HUDEP-2 (cell line): ENCODE results near the gene HSPB2.

Experiments
- DNase-seq, 76 experiments: peaks; one replicate each; lab custom pipeline; 2025; ENCODE audit not compliant: unreplicated experiment in 76 of 76; lab: John Stamatoyannopoulos, UW

Gene HSPB2

GRCh38 chr11:111936040-111936540 lies 23.6 kb downstream of the HSPB2 start:
- no peak for DNase-seq

GRCh38 chr11:111937461-111937769 lies 24.9 kb downstream of the HSPB2 start:
- peak in 4 of 76 experiments; percentile 34 to 71 (median 42) for DNase-seq

DNA sequence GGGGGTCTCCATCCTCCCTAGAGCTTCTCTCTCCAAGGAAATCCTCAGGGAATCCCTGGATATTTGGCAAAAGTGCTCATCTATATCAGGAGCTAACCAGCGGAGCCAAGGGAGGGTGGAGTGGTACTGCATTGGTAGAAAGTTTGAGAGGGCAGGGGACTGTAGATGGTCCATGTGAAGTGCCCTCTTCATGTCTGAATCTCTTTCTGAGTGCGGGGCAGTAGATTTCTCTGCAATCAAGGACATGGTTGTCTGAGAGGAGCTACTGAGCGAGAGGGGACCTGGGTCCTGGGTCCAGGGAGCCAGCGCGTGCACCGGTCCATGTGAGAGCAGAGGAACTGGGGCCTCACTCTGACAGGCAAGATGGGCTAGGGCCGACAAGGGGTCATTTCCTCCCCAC lies 25.3 kb downstream of the HSPB2 start:
- no peak for DNase-seq

DNA sequence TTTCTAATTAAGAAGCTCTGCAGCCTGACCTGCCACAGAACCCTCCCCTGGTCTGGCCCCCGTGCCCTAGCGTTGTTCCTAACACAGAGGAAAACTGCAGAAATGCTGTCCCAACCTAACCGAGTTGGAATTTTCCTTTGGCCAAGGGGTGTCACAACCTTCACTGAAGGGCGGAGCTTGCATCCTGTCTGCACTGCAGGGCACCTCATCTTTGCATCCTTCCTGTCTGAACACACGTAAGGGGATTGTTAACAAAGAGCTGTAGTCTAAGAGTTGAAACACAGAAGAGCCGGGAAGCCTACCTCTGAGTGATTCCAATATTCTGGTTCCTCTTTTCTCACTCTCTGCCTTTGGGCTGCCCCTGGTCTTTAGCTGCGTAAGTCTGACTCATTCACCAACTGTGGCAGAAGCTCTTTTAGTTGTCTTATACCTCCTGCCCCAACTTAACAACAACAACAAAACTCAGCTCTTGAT lies 26.2 kb downstream of the HSPB2 start:
- DNase-seq = peak in 10 of 76 experiments; percentile 11 to 32 (median 20)

DNA sequence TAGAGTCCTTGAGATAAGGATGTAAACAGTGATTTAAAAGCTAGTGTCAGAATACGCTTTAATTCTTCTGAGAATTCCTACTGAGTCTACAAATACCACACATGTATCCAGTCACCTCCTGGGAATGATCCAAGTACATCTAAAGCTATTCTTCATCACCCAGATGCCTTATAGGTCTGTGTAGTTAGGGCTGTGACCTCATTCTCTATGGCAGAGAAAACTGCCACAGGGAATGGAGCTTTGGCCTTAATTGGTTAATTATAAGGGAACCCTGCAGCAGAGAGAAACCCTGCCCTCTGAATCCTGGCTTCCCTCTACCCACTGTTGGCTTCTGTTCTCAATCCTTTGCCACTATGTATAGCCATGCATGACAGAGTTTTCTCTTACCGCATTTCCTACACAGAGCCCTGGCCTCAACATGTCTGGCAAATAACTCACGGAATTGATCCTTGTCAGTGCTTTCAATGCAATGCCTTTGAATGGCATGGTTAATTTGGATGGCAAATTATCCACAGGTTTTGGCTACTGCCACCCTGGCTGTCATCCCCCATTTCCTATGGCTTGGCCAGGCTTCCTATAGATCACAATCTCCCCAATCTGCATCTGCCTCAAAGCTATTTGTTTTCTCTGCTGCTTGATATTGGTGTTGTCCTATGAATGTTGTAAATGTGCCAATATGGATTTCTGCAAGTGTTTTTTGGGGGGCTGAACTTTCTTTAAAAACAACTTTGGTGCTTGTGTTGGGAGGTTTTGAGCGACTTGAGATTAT lies 27.5 kb downstream of the HSPB2 start:
- DNase-seq = no peak

DNA sequence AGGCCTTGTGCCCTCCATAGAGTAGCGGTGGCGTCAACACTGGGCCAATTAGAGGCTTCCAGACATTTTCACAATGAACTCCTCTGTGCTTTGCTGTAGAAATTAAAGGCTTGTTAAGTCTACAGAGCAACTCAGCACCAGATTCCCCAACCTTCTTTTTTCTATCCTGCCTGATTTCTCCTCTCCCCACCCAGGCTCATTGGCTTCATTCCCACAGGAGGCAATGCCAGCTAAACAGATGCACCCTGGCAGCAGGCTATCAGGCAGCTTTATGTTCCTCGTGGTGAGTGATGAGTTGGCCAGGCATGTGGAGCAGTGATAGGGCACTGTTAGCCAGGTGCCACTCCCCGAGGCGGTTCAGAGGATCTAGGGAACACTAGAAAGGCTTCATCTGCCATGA lies 29.4 kb downstream of the HSPB2 start:
- DNase-seq = peak in 68 of 76 experiments; percentile 10 to 81 (median 52)

- DNase-seq = no peak
Measured at GRCh38 chr11:111942829-111943228, 30.3 kb downstream of the HSPB2 start.

- no peak for DNase-seq
Measured at GRCh38 chr11:111944139-111944538, 31.6 kb downstream of the HSPB2 start.

DNA sequence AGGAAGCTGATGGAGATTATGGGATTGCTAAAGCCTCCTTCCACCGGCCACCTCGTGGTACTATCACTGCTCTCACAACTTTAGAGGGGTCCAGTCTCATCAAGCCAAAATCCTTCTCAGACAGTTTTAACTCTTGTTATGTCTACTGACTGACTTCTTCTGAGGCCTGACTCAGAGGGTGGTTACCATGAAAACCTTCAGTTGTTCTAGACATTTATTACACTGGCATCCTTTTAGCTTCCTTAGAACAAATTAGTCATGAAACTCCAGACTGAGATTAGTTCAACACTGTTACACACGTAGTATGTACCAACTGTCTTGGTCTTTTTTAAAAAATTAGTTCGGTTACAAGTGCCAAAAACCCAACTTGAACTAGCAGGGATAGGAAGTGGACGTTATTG lies 32.1 kb downstream of the HSPB2 start:
- DNase-seq = no peak

- DNase-seq = no peak
Measured at GRCh38 chr11:111945198-111945597, 32.7 kb downstream of the HSPB2 start.

GRCh38 chr11:111946499-111946898 lies 34.0 kb downstream of the HSPB2 start:
- no peak for DNase-seq

GRCh38 chr11:111947143-111947542 lies 34.6 kb downstream of the HSPB2 start:
- no peak for DNase-seq

DNA sequence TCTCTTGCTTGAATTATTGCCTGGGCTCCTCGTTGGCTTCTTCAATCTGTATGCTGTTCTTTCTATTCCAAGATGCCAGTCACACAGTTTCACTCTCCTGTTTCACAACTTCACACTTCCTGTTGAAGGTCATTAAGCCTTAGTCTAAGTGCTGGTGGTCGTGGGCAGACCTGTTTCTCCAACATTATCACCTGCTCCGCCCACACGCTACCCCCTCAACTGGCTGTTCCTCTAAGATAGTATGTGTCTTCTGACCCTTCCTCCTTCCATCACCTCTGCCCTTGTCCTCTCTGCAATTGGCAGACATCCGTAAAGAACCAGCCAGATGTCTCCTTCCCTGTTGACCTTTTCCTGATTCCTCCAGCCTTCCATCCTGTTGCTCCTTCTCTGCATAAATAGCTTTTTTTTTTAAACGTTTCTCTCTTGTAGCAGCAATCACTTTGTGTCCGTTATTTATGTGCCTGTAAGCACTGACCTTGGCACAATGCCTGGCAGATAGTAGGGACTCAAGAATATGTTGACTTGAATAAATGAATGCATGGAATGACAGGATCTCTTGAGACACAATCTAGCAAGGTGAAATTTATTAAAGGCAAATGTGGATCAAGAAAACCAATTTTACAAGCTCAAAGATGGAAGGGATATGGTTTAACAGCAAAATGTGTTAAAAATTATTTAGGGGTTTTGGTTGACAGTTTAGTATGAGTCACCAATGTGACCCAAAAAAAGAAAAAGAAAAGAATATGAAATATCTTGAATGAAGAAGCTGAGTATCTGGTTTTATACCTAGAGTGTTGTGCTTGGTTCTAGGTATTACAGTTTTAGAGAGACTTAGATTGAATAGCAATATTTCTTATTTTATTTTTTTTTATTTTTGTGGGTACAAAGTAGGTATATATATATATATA lies 37.2 kb downstream of the HSPB2 start:
- peak in 1 of 76 experiments; percentile 7 for DNase-seq

DNA sequence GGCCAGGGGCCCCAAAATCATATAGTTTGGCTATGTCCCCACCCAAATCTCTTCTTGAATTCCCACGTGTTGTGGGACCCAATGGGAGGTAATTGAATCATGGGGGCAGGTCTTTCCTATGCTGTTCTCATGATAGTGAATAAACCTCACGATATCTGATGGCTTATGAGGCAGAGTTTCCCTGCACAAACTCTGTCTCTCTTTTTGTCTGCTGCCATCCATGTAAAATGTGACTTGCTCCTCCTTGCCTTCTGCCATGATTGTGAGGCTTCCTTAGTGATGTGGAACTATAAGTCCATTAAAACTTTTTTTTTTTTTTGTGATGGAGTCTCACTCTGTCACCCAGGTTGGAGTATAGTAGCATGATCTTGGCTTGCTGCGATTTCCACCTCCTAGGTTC lies 39.0 kb downstream of the HSPB2 start:
- DNase-seq = no peak

DNA sequence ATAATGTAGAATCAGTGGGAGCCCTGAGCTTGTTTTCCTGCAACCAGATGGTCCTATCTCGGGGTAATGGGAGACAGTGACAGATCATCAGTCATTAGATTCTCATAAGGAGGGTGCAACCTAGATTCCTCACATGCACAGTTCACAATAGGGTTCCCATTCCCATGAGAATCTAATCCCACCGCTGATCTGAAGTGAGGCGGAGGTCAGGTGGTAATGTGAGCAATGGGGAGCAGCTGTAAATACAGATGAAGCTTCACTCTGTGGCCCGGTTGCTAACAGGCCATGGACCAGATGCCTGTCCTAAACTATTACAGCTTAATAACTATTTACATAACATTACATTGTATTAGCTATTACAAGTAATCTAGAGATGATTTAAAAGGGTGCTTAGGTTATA lies 41.6 kb downstream of the HSPB2 start:
- DNase-seq = no peak

DNA sequence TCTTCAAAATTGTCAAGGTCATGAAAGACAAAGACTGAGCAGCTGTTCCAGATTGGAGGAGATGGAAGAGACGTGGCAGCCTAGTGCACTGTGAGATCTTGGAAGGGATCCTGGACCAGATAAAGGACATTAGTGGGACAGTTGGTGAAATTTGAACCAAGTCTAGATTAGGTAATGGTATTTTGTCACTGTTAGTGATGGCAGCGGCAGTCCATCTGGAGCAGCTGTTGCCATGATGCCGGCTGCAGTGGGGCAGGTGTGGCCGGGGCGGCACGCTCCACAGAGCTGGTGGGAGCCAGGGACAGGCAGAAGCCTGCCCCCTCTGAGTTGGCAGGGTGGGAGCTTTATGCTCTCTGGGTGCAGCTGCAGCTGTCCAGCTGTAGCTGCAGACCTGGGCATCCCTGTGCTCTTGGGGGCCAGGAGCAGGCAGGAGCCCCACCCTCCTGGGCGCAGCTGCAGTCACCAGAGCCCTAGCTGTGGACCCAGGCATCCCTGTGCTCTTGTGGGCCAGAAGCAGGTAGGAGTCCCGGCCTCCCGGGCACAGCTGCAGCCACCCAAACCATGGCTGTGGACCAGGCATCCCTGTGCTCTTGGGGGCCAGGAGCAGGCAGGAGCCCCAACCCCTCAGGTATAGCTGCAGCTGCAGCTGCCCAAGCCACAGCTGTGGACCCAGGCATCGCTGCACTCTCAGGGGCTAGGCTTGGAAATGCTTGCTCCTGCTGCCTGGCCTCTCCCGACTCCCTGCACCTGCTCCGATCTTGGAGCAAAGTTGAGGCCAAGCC lies 45.3 kb downstream of the HSPB2 start:
- no peak for DNase-seq

- no peak for DNase-seq
Measured at GRCh38 chr11:111960916-111961315, 48.4 kb downstream of the HSPB2 start.

DNA sequence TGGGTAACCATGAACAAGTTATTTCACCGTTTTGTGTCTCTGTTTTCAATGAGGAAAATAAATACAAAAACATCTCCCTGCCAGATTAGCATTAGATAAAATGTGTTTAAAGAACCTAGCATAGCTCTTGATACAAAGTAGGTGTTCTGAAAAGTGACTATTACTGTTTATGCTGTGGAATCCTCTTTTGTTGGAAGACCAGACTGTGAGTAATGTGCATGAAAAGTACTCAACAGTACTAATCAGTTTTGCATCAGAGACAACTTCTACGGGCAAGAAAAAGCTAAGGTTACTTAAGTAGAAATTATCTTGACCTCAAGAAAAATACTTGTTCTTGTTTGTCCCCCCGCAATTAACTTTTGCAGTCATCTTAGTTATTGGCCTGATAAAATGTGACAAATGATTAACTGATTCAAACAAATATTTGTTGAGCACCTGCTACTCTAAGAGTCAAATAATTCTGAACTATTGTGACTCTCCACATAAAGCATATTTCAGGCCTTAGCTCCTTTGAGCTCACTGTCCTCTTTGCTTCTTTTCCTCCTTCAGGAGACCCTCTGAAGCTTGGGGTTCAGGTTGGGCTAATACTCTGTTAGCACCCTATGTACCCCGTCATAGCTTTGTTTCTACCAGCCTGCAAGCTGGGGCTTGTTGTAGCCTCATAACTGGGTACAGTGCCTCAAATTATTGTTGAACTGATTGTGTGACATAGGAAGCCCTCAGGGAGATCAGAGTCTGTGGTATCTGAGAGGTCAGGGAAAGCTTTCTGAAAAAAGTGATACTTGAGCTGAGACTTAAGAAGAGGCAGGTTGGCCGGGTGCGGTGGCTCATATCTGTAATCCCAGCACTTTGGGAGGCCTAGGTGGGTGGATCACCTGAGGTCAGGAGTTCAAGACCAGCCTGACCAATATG lies 49.1 kb downstream of the HSPB2 start:
- DNase-seq = no peak
